ENCODE data around the gene FERMT2. TPM values are rescaled to one million over a fixed set of nuclear protein-coding genes. Genes with fewer than 3 reads are reported as not detected.
"Not testable (repeated sequence)": the region's sequence is repeated elsewhere in the genome, so short reads cannot be mapped to it uniquely, and the experiment has no call there.

FERMT2 gene
- total RNA-seq, 2 experiments from 2014 or later = 2.1 to 3.6 TPM

- Mint-ChIP-seq H3K4me1 (no peaks in the 10 kb centered on the region), H3K27me3 (peaks cover 3% of the 10 kb centered on the region), H3K4me3 (no peak overlapping the region), H3K27ac (no peak overlapping the region), H3K36me3 (ENCODE audit: low read depth) (no peaks in the 10 kb centered on the region), H3K9me3 (ENCODE audit: low read depth) (no peaks in the 10 kb centered on the region)
- ChIA-PET POLR2A (no interaction called here), CTCF (interaction anchor here (0.6 kb wide), 1 partner anchor 251 kb away, joined by 4 read pairs; no protein-coding TSS in a partner anchor)
- intact Hi-C loops (cut with DNase I, micrococcal nuclease) = no loop called here
- DNase-seq = no peak
- no peak for ATAC-seq
These were observed 11.4 kb downstream of the FERMT2 start for GRCh38 chr14:52939427-52939826.

GRCh38 chr14:52937869-52938268, 13.0 kb downstream of the FERMT2 start:
- intact Hi-C loops (cut with DNase I, micrococcal nuclease) = no loop called here
- ATAC-seq (no peak), DNase-seq (no peak)
- H3K4me1 Mint-ChIP-seq = no peaks in the 10 kb centered on the region
- no peaks in the 10 kb centered on the region for H3K36me3 Mint-ChIP-seq (ENCODE audit: low read depth)
- ChIA-PET POLR2A (no interaction called here), CTCF (interaction anchor here (0.8 kb wide), 1 partner anchor 690 kb away, joined by 3 read pairs; no protein-coding TSS in a partner anchor)
- no peak overlapping the region for H3K27ac Mint-ChIP-seq
- H3K27me3 Mint-ChIP-seq = peaks cover 3% of the 10 kb centered on the region
- H3K4me3 Mint-ChIP-seq = no peak overlapping the region
- H3K9me3 Mint-ChIP-seq (ENCODE audit: low read depth) = no peaks in the 10 kb centered on the region

- Mint-ChIP-seq H3K27ac (no peak overlapping the region), H3K9me3 (ENCODE audit: low read depth) (no peaks in the 10 kb centered on the region), H3K36me3 (ENCODE audit: low read depth) (no peaks in the 10 kb centered on the region), H3K27me3 (peaks cover 3% of the 10 kb centered on the region), H3K4me1 (no peaks in the 10 kb centered on the region), H3K4me3 (no peak overlapping the region)
- ATAC-seq (no peak), DNase-seq (no peak)
- intact Hi-C loops (cut with DNase I, micrococcal nuclease) = no loop called here
- CTCF ChIA-PET = no interaction called here
- POLR2A ChIA-PET = no interaction called here
These were observed 13.5 kb downstream of the FERMT2 start for GRCh38 chr14:52937306-52937705.

- H3K4me3 Mint-ChIP-seq = no peak overlapping the region
- H3K4me1 Mint-ChIP-seq = no peaks in the 10 kb centered on the region
- DNase-seq = no peak
- no peaks in the 10 kb centered on the region for H3K9me3 Mint-ChIP-seq (ENCODE audit: low read depth)
- H3K27ac Mint-ChIP-seq = no peak overlapping the region
- ChIA-PET POLR2A (interaction anchor here (0.6 kb wide), 1 partner anchor 87 kb away, joined by 4 read pairs; no protein-coding TSS in a partner anchor), CTCF (no interaction called here)
- no peak for ATAC-seq
- peaks cover 3% of the 10 kb centered on the region for H3K27me3 Mint-ChIP-seq
- H3K36me3 Mint-ChIP-seq (ENCODE audit: low read depth) = no peaks in the 10 kb centered on the region
- intact Hi-C loops (cut with DNase I, micrococcal nuclease) = no loop called here
These were observed 14.4 kb downstream of the FERMT2 start for GRCh38 chr14:52936437-52936836.

- H3K9me3 Mint-ChIP-seq (ENCODE audit: low read depth) = no peaks in the 10 kb centered on the region
- ATAC-seq (no peak), DNase-seq (no peak)
- peaks cover 3% of the 10 kb centered on the region for H3K27me3 Mint-ChIP-seq
- no peak overlapping the region for H3K27ac Mint-ChIP-seq
- ChIA-PET CTCF (interaction anchor here (1.0 to 1.3 kb wide), 2 partner anchors 19 to 67 kb away, joined by 3 read pairs; no protein-coding TSS in a partner anchor), POLR2A (interaction anchor here (0.6 kb wide), 1 partner anchor 86 kb away, joined by 4 read pairs; no protein-coding TSS in a partner anchor)
- intact Hi-C loops (cut with DNase I, micrococcal nuclease) = no loop called here
- no peak overlapping the region for H3K4me3 Mint-ChIP-seq
- H3K36me3 Mint-ChIP-seq (ENCODE audit: low read depth) = no peaks in the 10 kb centered on the region
- H3K4me1 Mint-ChIP-seq = no peaks in the 10 kb centered on the region
These were observed 15.0 kb downstream of the FERMT2 start for GRCh38 chr14:52935833-52936232.

GRCh38 chr14:52934762-52935161, 16.1 kb downstream of the FERMT2 start:
- DNase-seq = no peak
- Mint-ChIP-seq H3K36me3 (ENCODE audit: low read depth) (no peaks in the 10 kb centered on the region), H3K9me3 (ENCODE audit: low read depth) (no peaks in the 10 kb centered on the region), H3K27ac (no peak overlapping the region), H3K27me3 (peaks cover 3% of the 10 kb centered on the region), H3K4me1 (no peaks in the 10 kb centered on the region), H3K4me3 (no peak overlapping the region)
- no peak for ATAC-seq
- ChIA-PET POLR2A (no interaction called here), CTCF (interaction anchor here (0.7 to 1.7 kb wide), 4 partner anchors 14 to 44 kb away, joined by 3 to 4 read pairs (median 3); no protein-coding TSS in a partner anchor)
- intact Hi-C loops (cut with DNase I, micrococcal nuclease) = no loop called here

- ATAC-seq = no peak
- intact Hi-C loops (cut with DNase I, micrococcal nuclease) = no loop called here
- Mint-ChIP-seq H3K36me3 (ENCODE audit: low read depth) (no peaks in the 10 kb centered on the region), H3K27ac (no peak overlapping the region), H3K27me3 (no peaks in the 10 kb centered on the region), H3K4me1 (no peaks in the 10 kb centered on the region), H3K4me3 (no peak overlapping the region), H3K9me3 (ENCODE audit: low read depth) (no peaks in the 10 kb centered on the region)
- DNase-seq = no peak
- POLR2A ChIA-PET = no interaction called here
- CTCF ChIA-PET = interaction anchor here (0.7 kb wide), 1 partner anchor 23 kb away, joined by 4 read pairs; no protein-coding TSS in a partner anchor
These were observed 21.6 kb downstream of the FERMT2 start for GRCh38 chr14:52929192-52929807.

- CTCF ChIA-PET = interaction anchor here (1.5 kb wide), 1 partner anchor 16 kb away, joined by 5 read pairs; no protein-coding TSS in a partner anchor
- POLR2A ChIA-PET = no interaction called here
- no peaks in the 10 kb centered on the region for H3K4me1 Mint-ChIP-seq
- DNase-seq = no peak
- no peak overlapping the region for H3K4me3 Mint-ChIP-seq
- no peaks in the 10 kb centered on the region for H3K9me3 Mint-ChIP-seq (ENCODE audit: low read depth)
- H3K27ac Mint-ChIP-seq = no peak overlapping the region
- intact Hi-C loops (cut with DNase I, micrococcal nuclease) = no loop called here
- no peak for ATAC-seq
- H3K27me3 Mint-ChIP-seq = no peaks in the 10 kb centered on the region
- no peaks in the 10 kb centered on the region for H3K36me3 Mint-ChIP-seq (ENCODE audit: low read depth)
These were observed 23.9 kb downstream of the FERMT2 start for GRCh38 chr14:52926953-52927352.

- intact Hi-C loops (cut with DNase I, micrococcal nuclease) = no loop called here
- no peak for ATAC-seq
- POLR2A ChIA-PET = no interaction called here
These were observed 26.8 kb downstream of the FERMT2 start for GRCh38 chr14:52923902-52924575.

GRCh38 chr14:52922656-52923055, 28.2 kb downstream of the FERMT2 start:
- ChIA-PET CTCF (no interaction called here), POLR2A (interaction anchor here (0.6 kb wide), 1 partner anchor 1448 kb away, joined by 4 read pairs; no protein-coding TSS in a partner anchor)
- Mint-ChIP-seq H3K4me3 (no peak overlapping the region), H3K27ac (no peak overlapping the region), H3K36me3 (ENCODE audit: low read depth) (no peaks in the 10 kb centered on the region), H3K9me3 (ENCODE audit: low read depth) (no peaks in the 10 kb centered on the region), H3K4me1 (peaks cover 20% of the 10 kb centered on the region), H3K27me3 (no peaks in the 10 kb centered on the region)
- DNase-seq = no peak
- no peak for ATAC-seq
- intact Hi-C loops (cut with DNase I, micrococcal nuclease) = no loop called here

More at GRCh38 chr14:52923902-52924575, 26.8 kb downstream of the FERMT2 start:
- Mint-ChIP-seq H3K4me3 (no peak overlapping the region), H3K36me3 (ENCODE audit: low read depth) (no peaks in the 10 kb centered on the region), H3K4me1 (peaks cover 7% of the 10 kb centered on the region), H3K9me3 (ENCODE audit: low read depth) (no peaks in the 10 kb centered on the region), H3K27ac (no peak overlapping the region), H3K27me3 (no peaks in the 10 kb centered on the region)
- DNase-seq = peak; percentile 11
- CTCF ChIA-PET = no interaction called here

- intact Hi-C loops (cut with DNase I, micrococcal nuclease) = no loop called here
- POLR2A ChIA-PET = interaction anchor here (0.6 kb wide), 1 partner anchor 1448 kb away, joined by 4 read pairs; no protein-coding TSS in a partner anchor
- Mint-ChIP-seq H3K27me3 (no peaks in the 10 kb centered on the region), H3K9me3 (ENCODE audit: low read depth) (no peaks in the 10 kb centered on the region), H3K4me1 (peaks cover 25% of the 10 kb centered on the region), H3K4me3 (no peak overlapping the region), H3K27ac (no peak overlapping the region), H3K36me3 (ENCODE audit: low read depth) (no peaks in the 10 kb centered on the region)
- DNase-seq (no peak), ATAC-seq (no peak)
- CTCF ChIA-PET = interaction anchor here (1.7 kb wide), 1 partner anchor 38 kb away, joined by 6 read pairs; no protein-coding TSS in a partner anchor
These were observed 28.8 kb downstream of the FERMT2 start for GRCh38 chr14:52922059-52922458.

- H3K9me3 Mint-ChIP-seq (ENCODE audit: low read depth); DNase-seq; H3K27ac Mint-ChIP-seq; POLR2A ChIA-PET; ATAC-seq; H3K4me3 Mint-ChIP-seq; H3K27me3 Mint-ChIP-seq; H3K36me3 Mint-ChIP-seq (ENCODE audit: low read depth); intact Hi-C loops (cut with DNase I, micrococcal nuclease): not testable (repeated sequence)
- CTCF ChIA-PET = interaction anchor here (1.0 to 1.7 kb wide), 3 partner anchors 29 to 385 kb away, joined by 4 to 6 read pairs (median 4); no protein-coding TSS in a partner anchor
- H3K4me1 Mint-ChIP-seq = peaks cover 25% of the 10 kb centered on the region
These were observed 30.4 kb downstream of the FERMT2 start for GRCh38 chr14:52920411-52920810.

Measured in activated CD4-positive, alpha-beta T cell treated with anti-CD3 and anti-CD28 coated beads for 36 hours (primary cell).